SU-DHL-6 (cell line): ENCODE results near the gene WNT3A.

Experiments
- H2AFZ ChIP-seq: fragments of 200-600 bp; sonication (generic); 2 replicates; pipeline ENCODE4 v1.6.1; 2014; ENCODE audit warnings: low read depth, mild to moderate bottlenecking, moderate library complexity, mixed read lengths, antibody characterized with exemption, low read length; ENCODE audit not compliant: severe bottlenecking
- H3F3A ChIP-seq: fragments of 200-600 bp; shearing (Covaris generic); 2 replicates; pipeline ENCODE4 v1.6.0; 2016; ENCODE audit warnings: antibody characterized with exemption, mild to moderate bottlenecking; ENCODE audit not compliant: insufficient read depth
- H3K27ac ChIP-seq: fragments of 200-600 bp; sonication (generic); 2 replicates; pipeline ENCODE4 v1.5.1; 2016; ENCODE audit warnings: low read depth, mild to moderate bottlenecking, low read length, moderate library complexity, mixed read lengths
- H3K27me3 ChIP-seq: fragments of 200-600 bp; sonication (generic), shearing (Covaris generic); 2 replicates; pipeline ENCODE4 v1.6.0; 2014; ENCODE audit warnings: mild to moderate bottlenecking, low read length
- H3K36me3 ChIP-seq: fragments of 200-600 bp; sonication (generic); 2 replicates; pipeline ENCODE4 v1.6.1; 2014; ENCODE audit warnings: mild to moderate bottlenecking, low read length, mixed read lengths
- H3K4me2 ChIP-seq: fragments of 300-600, 200-600 bp; shearing (Covaris generic), sonication (generic); 2 replicates; pipeline ENCODE4 v1.6.0; 2014; ENCODE audit warnings: low read length, low read depth, mild to moderate bottlenecking; ENCODE audit not compliant: poor library complexity, severe bottlenecking
- H3K4me3 ChIP-seq: fragments of 200-600 bp; sonication (generic); 2 replicates; pipeline ENCODE4 v1.5.1; 2014; ENCODE audit warnings: antibody characterized with exemption, low read length, mild to moderate bottlenecking, mixed read lengths; ENCODE audit not compliant: insufficient read depth, poor library complexity, severe bottlenecking
- H3K79me2 ChIP-seq: fragments of 200-600 bp; sonication (generic); 2 replicates; pipeline ENCODE4 v1.6.1; 2014; ENCODE audit warnings: mild to moderate bottlenecking, low read length, moderate library complexity; ENCODE audit not compliant: insufficient read depth
- H3K9ac ChIP-seq: fragments of 200-600 bp; sonication (generic); 2 replicates; pipeline ENCODE4 v1.7.0; 2014; ENCODE audit warnings: mild to moderate bottlenecking, low read length
- H3K9me2 ChIP-seq: fragments of 200-600 bp; sonication (generic); replicated peaks from 2 replicates; pipeline ENCODE4 v1.6.1; 2014; ENCODE audit warnings: low read length; ENCODE audit not compliant: insufficient read depth
- H3K9me3 ChIP-seq: fragments of 200-600 bp; sonication (generic); 2 replicates; pipeline ENCODE4 v1.6.1; 2014; ENCODE audit warnings: low read length, mixed read lengths; ENCODE audit not compliant: insufficient read depth
- H4K20me1 ChIP-seq: fragments of 200-600 bp; sonication (generic); 2 replicates; pipeline ENCODE4 v1.6.1; 2014; ENCODE audit warnings: low read depth, mild to moderate bottlenecking, antibody characterized with exemption, low read length, moderate library complexity, mixed read lengths
- EZH2phosphoT487 ChIP-seq: fragments of 200-600 bp; sonication (generic), shearing (Covaris generic); conservative IDR thresholded peaks from 2 replicates; pipeline ENCODE4 v1.6.1; 2018; ENCODE audit warnings: mild to moderate bottlenecking, antibody characterized with exemption, low read length, moderate library complexity, mixed read lengths
- TF ChIP-seq, protein P1 (sequence below): fragments of 200-600 bp; sonication (generic); IDR thresholded peaks from one replicate; pipeline ENCODE4 v1.5.1; 2017; ENCODE audit warnings: antibody characterized with exemption, mild to moderate bottlenecking, low read length, moderate library complexity; ENCODE audit not compliant: insufficient read depth, poor library complexity, severe bottlenecking

The WNT3A gene

DNA sequence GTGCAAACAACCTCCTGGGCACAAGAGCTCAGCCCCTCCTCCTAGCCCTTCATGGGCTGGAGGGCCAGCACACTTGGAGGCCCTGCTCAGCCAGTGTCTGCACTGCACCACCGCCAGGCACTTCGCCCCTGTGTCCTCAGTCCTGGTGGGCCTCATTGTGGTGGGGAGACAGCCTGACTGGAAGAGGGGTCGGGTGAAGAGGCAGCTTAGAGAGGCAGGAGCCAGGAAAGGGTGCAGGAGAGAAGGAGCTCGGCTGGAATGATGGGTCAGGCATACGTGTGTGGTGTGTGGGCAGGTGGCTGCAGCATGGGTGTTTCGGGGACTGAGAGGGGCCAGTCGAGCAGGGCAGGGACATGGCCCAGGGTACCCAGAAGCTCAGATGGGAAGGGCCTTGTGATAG, 4.1 kb downstream of the WNT3A start:
- TF ChIP-seq EZH2phosphoT487: no peak
- TF ChIP-seq, protein P1, sequence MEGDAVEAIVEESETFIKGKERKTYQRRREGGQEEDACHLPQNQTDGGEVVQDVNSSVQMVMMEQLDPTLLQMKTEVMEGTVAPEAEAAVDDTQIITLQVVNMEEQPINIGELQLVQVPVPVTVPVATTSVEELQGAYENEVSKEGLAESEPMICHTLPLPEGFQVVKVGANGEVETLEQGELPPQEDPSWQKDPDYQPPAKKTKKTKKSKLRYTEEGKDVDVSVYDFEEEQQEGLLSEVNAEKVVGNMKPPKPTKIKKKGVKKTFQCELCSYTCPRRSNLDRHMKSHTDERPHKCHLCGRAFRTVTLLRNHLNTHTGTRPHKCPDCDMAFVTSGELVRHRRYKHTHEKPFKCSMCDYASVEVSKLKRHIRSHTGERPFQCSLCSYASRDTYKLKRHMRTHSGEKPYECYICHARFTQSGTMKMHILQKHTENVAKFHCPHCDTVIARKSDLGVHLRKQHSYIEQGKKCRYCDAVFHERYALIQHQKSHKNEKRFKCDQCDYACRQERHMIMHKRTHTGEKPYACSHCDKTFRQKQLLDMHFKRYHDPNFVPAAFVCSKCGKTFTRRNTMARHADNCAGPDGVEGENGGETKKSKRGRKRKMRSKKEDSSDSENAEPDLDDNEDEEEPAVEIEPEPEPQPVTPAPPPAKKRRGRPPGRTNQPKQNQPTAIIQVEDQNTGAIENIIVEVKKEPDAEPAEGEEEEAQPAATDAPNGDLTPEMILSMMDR: no peak
- no peaks in the 10 kb centered on the region for H3K27me3 ChIP-seq

DNA sequence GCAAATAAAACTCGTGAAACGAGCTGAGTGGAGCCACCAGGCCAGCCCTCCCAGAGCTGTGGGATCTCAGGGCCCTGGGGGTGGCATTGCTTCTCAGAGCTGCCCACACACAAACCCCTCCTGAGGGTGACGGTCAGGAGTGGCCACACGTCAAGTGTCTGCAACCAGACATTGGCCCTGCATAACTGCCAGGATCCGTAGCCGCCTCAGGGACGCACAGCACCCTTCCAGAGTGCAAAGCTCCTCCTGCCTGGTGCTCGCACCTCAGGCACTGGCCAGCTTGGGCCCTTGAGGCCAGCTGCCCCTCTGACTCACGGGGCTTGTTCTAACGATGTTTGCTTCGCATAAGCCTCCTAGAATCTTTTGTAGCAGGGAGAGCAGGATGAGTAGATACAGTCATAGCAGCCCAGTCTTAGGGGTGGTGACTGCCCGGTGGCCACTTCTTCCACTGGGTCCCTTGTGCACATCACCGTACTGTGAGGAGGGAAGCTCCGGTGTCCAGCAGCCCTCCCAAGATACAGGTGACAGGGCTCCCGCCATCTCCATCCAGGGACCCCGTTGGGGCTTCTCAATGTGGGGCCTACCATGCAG, 5.0 kb downstream of the WNT3A start:
- H3K9me3 ChIP-seq: no peaks in the 10 kb centered on the region
- H3K4me2 ChIP-seq: no peak overlapping the region
- H3K9ac ChIP-seq: no peak overlapping the region
- no peaks in the 10 kb centered on the region for H3K9me2 ChIP-seq
- H3K4me3 ChIP-seq: no peak overlapping the region
- no peak overlapping the region for H3K27ac ChIP-seq
- no peaks in the 10 kb centered on the region for H3K79me2 ChIP-seq
- H3K27me3 ChIP-seq: no peaks in the 10 kb centered on the region
- TF ChIP-seq, protein P1: no peak
- TF ChIP-seq EZH2phosphoT487: no peak
- H2AFZ ChIP-seq: no peak overlapping the region
- no peaks in the 10 kb centered on the region for H4K20me1 ChIP-seq
- H3K36me3 ChIP-seq: no peaks in the 10 kb centered on the region
- no peaks in the 10 kb centered on the region for H3F3A ChIP-seq

More for the DNA sequence above, 4.1 kb downstream of the WNT3A start:
- Histone ChIP-seq H3K4me3 (no peak overlapping the region), H3K9ac (no peak overlapping the region), H2AFZ (no peak overlapping the region), H4K20me1 (no peaks in the 10 kb centered on the region), H3K9me3 (no peaks in the 10 kb centered on the region), H3F3A (no peaks in the 10 kb centered on the region), H3K36me3 (no peaks in the 10 kb centered on the region), H3K79me2 (no peaks in the 10 kb centered on the region), H3K4me2 (no peak overlapping the region), H3K9me2 (no peaks in the 10 kb centered on the region), H3K27ac (no peak overlapping the region)

DNA sequence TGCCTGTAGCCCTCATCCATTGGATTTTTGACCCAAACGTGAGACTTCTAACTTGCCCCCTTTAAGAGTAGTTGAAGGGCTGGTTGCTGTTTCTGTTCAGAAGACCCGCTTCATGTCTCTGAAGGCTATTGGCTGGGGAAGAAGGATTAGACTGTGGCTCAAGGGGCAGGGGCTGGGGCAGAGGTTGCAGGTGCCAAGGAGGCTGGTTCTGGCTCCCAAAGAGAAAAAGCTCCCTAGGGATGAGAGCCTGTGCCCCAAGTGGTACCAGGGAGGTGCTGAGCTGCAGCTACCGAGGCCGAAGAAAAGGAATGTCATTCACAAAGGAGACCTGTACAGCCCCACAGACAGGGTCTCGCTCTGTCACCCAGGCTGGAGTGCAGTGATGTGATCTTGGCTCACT, 5.8 kb downstream of the WNT3A start:
- no peaks in the 10 kb centered on the region for H3K9me2 ChIP-seq
- H3K4me3 ChIP-seq: no peak overlapping the region
- no peaks in the 10 kb centered on the region for H3K27me3 ChIP-seq
- H3F3A ChIP-seq: no peaks in the 10 kb centered on the region
- H3K79me2 ChIP-seq: no peaks in the 10 kb centered on the region
- H3K4me2 ChIP-seq: no peak overlapping the region
- no peak overlapping the region for H2AFZ ChIP-seq
- no peaks in the 10 kb centered on the region for H3K36me3 ChIP-seq
- no peak overlapping the region for H3K27ac ChIP-seq
- no peaks in the 10 kb centered on the region for H3K9me3 ChIP-seq
- H3K9ac ChIP-seq: no peak overlapping the region
- TF ChIP-seq EZH2phosphoT487: no peak
- TF ChIP-seq, protein P1: no peak
- no peaks in the 10 kb centered on the region for H4K20me1 ChIP-seq
